Measurements from ENCODE around the gene MTIF2. TPM values are rescaled to one million over a fixed set of nuclear protein-coding genes. Genes with fewer than 3 reads are reported as not detected.
A peak's percentile ranks its signal among the peaks of the same experiment; 100 is the strongest.
"Not testable (repeated sequence)": the region's sequence is repeated elsewhere in the genome, so short reads cannot be mapped to it uniquely, and the experiment has no call there.

MTIF2 gene
- total RNA-seq = 29.9 TPM

DNA sequence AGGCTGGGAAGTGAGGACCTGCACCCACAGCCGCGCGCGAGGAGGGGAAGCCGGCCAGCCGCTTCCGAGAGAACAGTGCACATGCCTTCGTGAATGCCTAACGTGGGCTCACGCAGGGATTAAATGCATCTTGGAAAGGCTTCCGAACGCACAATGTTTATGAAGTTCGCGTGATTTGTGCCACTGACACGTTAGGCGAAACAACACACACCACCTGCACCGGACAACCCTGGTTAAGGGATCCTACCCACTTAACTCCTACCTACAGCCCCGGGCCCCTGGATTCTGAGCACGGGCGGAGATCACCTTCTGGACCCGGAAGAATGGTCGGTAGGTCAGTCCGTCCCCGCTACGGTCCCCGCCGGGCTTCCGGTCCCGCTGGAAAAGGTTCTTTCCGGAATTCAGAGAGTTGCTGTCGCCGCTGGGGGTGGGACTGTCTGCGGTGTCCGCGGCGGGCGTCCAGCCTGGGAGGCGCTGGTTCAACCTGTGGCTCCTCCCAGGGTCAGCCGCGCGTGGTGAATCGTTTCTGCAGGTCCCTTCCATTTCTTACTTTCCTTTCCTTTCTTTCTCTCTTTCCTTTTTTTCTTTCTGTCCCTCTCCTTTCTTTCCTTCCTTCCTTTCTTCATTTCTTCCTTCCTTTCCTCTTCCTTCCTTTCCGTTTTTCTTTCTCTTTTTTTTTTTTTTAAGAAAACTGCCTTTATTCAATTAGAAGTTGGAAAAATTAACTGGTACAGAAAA lies at the start of gene MTIF2:
Gene MTIF2 (minus strand): TSS at position 325 of the 738 bp plus-strand sequence. CDS start 5,373 bp downstream, outside the sequence.
- peak; percentile 97 for DNase-seq (ENCODE audit: low spot score)

GRCh38 chr2:55314985-55315384 lies 46.0 kb upstream of the MTIF2 start:
- no peak for DNase-seq (ENCODE audit: low spot score)

DNA sequence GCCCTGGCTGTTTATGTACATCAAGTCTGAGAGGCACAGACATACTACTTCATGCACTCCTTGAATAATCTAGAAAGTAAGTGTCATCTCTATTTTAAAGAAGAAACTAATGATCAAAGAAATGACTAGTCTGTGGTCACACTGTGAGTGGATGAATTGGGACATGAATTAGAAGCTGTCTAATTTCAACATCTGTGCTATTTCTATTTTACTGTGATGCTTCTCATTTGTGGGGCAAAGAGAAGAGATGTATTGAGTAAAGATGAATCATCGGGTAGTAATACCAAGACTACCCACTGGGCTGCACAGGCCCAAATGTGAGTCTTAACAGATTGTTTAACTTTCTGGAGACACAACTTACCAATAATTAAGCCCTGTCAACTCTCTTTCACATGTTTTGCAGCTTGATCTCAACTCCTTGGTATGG lies 42.4 kb upstream of the MTIF2 start:
- no peak for DNase-seq (ENCODE audit: low spot score)

DNA sequence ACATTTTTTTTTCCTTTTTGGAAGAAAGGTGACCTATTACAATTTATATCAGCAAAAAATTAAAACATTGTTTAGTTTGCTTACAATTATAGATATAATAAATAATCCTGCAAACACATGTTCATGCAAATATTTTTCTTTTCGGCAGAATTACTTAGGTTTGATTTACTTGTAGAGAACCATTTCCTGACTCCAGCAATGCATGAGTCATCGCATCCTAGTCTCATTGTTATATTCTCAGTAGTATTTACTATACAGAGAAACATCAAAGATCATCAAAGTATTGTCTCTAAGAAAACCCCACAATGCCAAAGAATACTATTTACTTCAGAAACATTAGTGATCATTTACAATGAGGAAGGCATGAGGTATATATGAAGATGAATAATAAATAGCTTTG lies 40.4 kb upstream of the MTIF2 start:
- DNase-seq (ENCODE audit: low spot score) = no peak

- DNase-seq (ENCODE audit: low spot score) = no peak
Observed at GRCh38 chr2:55302241-55302640, 33.2 kb upstream of the MTIF2 start.

- no peak for DNase-seq (ENCODE audit: low spot score)
Observed at GRCh38 chr2:55301277-55301676, 32.2 kb upstream of the MTIF2 start.

GRCh38 chr2:55296393-55296792 lies 27.4 kb upstream of the MTIF2 start:
- DNase-seq (ENCODE audit: low spot score) = no peak

- DNase-seq (ENCODE audit: low spot score) = no peak
Observed at GRCh38 chr2:55283083-55283482, 14.1 kb upstream of the MTIF2 start.

DNA sequence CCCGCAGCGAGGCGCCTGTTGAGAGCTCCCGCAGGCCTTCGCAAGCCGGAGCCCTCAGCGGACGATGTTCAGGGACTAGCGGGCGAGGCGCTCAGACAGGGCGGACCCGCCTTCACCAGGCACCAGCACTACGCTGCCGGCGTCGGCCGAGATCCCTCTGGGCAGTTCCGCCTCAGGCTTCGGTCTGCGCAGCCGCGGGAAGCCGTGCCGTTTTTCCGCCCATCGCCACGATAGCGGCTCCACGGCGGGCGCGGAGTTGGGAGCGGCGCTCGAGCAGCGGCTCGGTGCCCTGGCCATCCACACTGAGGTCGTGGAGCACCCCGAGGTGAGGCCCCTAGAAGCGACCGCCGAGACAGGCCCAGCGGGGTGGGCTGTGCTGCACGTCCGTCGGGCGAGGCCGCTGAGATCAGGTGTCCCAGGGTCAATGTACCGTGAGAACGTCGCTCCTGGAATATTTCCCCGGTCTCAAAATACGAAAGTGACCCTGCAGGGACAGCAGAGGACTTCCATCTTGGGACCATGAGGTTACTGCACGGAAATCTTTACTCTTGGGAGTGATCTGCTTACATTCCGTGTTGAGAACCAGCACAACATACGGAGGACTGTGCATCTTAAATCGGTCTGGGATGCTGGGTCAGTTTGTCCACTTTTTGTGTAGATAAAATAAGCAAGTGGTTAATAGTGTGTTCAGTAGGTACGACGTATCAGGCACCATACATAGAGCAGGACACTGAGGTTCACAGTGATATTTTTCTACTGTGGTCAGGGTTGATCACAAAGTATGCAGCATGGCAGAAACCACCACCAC lies 13.3 kb upstream of the MTIF2 start:
- DNase-seq (ENCODE audit: low spot score) = peak; percentile 89

GRCh38 chr2:55280851-55281546 lies 12.0 kb upstream of the MTIF2 start:
- DNase-seq (ENCODE audit: low spot score) = not testable (repeated sequence)

GRCh38 chr2:55279859-55280424 lies 10.9 kb upstream of the MTIF2 start:
- DNase-seq (ENCODE audit: low spot score) = not testable (repeated sequence)

DNA sequence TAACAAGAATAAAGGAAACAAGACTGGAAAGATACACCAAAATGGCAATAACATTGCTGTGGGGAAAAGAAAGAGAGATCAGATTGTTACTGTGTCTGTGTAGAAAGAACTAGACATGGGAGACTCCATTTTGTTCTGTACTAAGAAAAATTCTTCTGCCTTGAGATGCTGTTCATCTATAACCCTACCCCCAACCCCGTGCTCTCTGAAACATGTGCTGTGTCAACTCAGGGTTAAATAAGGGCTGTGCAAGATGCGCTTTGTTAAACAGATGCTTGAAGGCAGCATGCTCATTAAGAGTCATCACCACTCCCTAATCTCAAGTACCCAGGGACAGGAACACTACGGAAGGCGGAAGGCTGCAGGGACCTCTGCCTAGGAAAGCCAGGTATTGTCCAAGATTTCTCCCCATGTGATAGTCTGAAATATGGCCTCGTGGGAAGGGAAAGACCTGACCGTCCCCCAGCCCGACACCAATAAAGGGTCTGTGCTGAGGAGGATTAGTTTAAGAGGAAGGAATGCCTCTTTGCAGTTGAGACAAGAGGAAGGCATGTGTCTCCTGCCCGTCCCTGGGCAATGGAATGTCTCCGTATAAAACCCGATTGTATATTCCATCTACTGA lies 10.3 kb upstream of the MTIF2 start:
- DNase-seq (ENCODE audit: low spot score) = not testable (repeated sequence)

DNA sequence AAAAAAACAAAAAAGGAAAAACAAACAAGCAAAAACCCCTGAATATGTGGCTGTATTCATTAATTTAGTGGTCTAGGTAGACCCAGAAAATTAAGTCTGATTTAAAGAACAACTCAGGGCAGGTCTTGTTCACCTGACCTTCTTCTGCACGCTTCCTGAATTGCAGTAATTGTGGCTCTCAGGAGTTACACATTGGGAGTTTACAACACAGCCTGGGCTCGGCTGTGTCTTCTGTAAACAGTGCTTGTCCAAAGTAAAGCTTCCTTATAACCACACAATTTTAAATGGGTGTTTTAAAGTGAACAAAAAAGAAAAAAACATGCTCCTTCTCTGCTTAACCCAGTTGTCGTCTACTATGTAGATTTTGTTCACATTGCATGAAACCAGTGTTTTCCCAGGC lies 8.3 kb upstream of the MTIF2 start:
- DNase-seq (ENCODE audit: low spot score) = no peak

DNA sequence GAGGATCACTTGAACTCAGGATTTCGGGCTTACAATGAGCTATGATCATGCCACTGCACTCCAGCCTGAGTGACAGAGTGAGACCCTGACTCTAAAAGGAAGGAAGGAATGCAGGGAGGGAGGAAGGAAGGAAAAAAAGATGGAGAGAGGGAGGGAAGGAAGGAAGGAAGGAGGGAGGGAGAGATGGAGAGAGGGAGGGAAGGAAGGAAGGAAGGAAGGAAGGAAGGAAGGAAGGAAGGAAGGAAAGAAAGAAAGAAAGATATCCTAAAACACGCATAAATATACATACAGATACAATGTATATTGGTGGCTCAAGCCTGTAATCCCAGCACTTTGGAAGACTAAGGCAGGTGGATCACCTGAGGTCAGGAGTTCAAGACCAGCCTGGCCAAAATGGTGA lies 5.3 kb upstream of the MTIF2 start:
- not testable (repeated sequence) for DNase-seq (ENCODE audit: low spot score)

GRCh38 chr2:55269645-55269990 lies 587 bp upstream of the MTIF2 start:
- DNase-seq (ENCODE audit: low spot score) = no peak

DNA sequence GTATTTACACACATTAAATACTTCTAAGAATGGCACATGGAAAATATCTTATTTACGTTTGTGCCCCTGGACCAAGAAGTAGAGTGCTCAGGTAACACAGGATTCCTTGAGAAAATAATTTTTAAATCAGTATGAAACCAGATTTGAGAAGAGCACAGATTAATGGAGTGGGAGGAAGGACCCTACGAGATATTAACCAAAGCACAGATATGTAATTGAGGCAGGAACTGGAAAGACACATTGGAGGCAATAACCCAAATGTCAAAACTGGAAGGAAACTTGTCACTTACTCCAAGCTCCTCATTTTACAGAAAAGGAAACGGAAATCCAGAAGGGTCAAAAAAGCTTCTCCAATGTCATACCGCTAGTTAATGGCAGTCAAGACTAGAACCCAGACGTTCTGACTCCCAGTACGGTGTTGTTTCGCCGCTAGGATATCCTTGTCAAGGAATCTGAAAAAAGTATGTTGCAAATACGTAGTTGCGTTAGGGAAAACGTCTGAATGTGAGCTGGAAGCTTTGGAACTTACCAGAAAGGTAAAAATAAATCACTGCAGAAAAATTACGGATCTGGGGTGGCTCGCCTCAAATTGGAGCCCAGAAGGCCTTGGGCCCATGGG lies 634 bp downstream of the MTIF2 start:
- no peak for DNase-seq (ENCODE audit: low spot score)

- not testable (repeated sequence) for DNase-seq (ENCODE audit: low spot score)
Observed at GRCh38 chr2:55259586-55259985, 9.4 kb downstream of the MTIF2 start.

DNA sequence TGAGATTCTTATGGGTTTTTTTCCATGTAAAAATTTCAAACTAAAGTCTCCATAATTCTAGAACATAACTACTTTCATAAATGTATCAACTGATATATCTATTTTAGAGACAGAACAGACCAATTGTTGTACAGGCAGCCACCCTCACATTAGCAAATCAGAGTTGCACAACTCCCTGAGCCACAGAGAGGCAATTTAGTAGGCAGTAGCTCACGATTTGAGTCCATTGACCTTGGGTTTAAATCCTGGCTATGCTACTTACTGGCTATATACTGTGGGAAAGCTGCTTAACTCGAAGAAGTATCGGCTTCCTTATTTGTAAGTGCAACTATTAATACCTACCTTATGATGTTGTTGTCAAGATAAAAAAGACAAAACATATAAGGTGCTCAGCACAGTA lies 16.2 kb downstream of the MTIF2 start:
- no peak for DNase-seq (ENCODE audit: low spot score)

DNA sequence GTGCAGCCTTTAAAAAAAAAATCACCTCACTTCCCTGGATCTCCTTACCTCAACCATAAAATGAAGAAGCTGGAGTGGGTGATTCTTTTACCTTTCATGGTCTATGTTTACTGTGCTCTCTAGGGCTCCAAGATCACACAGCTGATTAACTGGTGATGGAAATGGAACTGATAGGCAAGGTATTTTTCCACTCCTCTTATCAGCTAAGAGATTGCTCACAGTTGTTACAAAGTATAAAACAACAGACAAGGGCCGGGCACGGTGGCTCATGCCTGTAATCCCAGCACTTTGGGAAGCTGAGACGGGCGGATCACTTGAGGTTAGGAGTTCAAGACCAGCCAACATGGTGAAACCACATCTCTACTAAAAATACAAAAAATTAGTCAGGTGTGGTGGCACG lies 22.0 kb downstream of the MTIF2 start:
- DNase-seq (ENCODE audit: low spot score) = no peak

GRCh38 chr2:55245411-55245810 lies 23.6 kb downstream of the MTIF2 start:
- DNase-seq (ENCODE audit: low spot score) = no peak

- DNase-seq (ENCODE audit: low spot score) = no peak
Observed at GRCh38 chr2:55242617-55243016, 26.4 kb downstream of the MTIF2 start.
